Activated T-cell treated with anti-CD3 and anti-CD28 coated beads for 1 hour (primary cell): Measurements from ENCODE around the gene ARL6IP6.
"Not testable (repeated sequence)": the region's sequence is repeated elsewhere in the genome, so short reads cannot be mapped to it uniquely, and the experiment has no call there.

Experiments
- DNase-seq: peaks from one replicate; pipeline ENCODE4 v3.0.0-alpha.2; 2020; ENCODE audit warnings: low read depth

ARL6IP6 gene

GRCh38 chr2:152722639-152723038, 4.2 kb downstream of the ARL6IP6 start:
- DNase-seq: not testable (repeated sequence)

GRCh38 chr2:152723918-152724317, 5.5 kb downstream of the ARL6IP6 start:
- no peak for DNase-seq

- no peak for DNase-seq
These were observed 11.4 kb downstream of the ARL6IP6 start for GRCh38 chr2:152729844-152730243.

- no peak for DNase-seq
These were observed 12.3 kb downstream of the ARL6IP6 start for GRCh38 chr2:152730591-152731333.

DNA sequence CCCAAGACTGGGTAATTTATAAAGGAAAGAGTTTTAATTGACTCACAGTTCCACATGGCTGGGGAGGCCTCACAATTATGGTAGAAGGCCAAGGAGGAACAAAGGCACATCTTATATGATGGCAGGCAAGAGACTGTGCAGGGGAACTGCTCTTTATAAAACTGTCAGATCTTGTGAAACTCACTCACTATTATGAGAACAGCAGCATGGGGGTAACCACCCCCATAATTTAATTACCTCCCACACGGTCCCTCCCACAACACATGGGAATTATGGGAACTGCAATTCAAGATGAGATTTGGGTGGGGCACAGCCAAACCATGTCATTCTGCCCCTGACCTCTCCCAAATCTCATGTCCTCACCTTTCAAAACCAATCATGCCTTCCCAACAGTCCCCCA, 19.1 kb downstream of the ARL6IP6 start:
- DNase-seq: not testable (repeated sequence)

- no peak for DNase-seq
These were observed 20.0 kb downstream of the ARL6IP6 start for GRCh38 chr2:152738438-152738837.

GRCh38 chr2:152739705-152740104, 21.3 kb downstream of the ARL6IP6 start:
- not testable (repeated sequence) for DNase-seq

- DNase-seq: no peak
These were observed 22.4 kb downstream of the ARL6IP6 start for GRCh38 chr2:152740743-152741328.

- no peak for DNase-seq
These were observed 24.6 kb downstream of the ARL6IP6 start for GRCh38 chr2:152743002-152743401.

DNA sequence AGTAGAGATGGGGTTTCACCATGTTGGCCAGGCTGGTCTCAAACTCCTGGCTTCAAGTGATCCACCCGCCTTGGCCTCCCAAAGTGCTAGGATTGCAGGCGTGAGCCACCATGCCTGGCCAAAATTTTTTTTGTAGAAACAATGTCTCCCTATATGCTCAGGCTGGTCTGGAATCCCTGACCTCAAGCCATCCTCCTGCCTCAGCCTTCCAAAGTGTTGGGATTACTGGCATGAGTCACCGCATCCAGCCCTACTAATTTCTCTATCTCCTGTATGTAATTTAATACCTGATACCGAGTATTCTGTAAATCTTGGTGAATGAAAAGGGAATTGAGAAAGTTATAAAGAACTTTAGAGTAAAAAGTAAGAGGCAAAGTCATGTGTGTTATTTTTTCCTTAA, 29.3 kb downstream of the ARL6IP6 start:
- DNase-seq: not testable (repeated sequence)

- DNase-seq: no peak
These were observed 36.6 kb downstream of the ARL6IP6 start for GRCh38 chr2:152755029-152755428.

DNA sequence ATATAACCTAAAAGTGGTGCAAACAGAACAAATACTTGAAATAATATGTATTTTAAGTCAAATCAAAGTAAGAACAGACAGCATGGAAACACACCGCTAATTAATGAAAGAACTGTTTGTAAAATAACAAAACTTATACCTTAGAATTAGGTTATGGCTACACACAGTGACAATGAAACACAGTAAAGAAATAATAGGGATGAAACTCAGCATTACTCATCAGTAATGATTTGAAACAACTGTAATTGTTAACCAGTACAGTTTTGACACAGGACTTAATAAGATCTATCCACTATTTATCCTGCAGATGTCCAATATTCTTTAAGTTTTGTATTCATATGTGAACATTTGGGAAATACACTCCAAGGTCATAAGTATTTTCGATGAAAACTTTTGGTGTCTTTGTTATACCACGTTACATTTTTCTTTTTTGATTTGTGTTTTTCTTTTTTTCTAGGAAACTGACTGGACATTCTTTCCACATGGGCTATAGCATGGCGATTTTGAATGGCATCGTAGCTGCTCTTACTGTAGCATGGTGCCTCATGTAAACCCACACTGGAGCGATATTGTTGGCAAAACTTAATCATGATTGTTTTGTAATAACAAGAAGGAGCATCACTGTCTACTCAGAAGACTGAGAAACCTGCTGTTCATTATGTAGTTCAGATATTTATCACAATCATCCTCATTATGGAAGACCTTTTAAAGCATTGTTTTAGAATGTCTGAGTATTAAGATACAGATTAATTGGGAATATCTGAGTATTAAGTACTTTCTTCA, 41.1 kb downstream of the ARL6IP6 start:
- no peak for DNase-seq

- no peak for DNase-seq
These were observed 42.8 kb downstream of the ARL6IP6 start for GRCh38 chr2:152761214-152761613.

DNA sequence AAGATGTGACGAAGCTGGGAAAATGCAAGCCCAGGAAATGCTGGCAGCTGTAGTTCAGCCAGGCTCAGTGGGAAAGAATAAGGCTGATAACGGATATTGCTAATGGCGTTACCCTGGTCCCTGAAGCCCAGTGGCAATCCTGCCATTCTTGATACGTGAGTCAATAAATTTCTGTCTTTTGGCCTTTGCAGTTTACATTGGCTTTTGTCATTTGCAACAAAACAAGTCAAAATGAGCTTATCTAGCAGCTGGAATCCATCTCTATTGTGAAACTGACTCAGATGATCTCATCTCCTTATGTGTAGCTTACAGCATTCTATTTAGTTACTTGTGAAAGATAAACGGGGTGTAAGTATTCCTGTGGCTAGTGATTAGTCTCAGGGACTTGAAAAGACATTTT, 43.8 kb downstream of the ARL6IP6 start:
- DNase-seq: no peak

- not testable (repeated sequence) for DNase-seq
These were observed 44.8 kb downstream of the ARL6IP6 start for GRCh38 chr2:152763208-152763607.

DNA sequence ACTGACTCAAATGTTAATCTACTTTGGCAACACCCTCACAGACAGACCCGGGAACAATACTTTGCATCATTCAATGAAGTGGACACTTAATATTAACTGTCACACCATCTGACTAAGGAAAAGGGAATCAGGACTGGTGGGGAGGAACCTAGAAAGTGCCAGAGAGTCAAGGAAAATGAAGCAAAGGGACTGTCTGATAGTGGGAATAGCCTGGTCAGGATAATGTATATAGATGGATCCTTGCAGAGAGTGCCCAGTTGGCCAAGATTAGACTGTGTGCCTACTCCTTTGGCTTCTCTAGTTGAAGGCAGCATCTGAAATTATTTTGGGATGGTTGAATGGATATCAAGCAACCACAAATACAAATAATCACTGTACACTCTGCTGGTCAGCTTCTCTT, 45.2 kb downstream of the ARL6IP6 start:
- DNase-seq: no peak

- DNase-seq: no peak
These were observed 48.5 kb downstream of the ARL6IP6 start for GRCh38 chr2:152766928-152767327.

DNA sequence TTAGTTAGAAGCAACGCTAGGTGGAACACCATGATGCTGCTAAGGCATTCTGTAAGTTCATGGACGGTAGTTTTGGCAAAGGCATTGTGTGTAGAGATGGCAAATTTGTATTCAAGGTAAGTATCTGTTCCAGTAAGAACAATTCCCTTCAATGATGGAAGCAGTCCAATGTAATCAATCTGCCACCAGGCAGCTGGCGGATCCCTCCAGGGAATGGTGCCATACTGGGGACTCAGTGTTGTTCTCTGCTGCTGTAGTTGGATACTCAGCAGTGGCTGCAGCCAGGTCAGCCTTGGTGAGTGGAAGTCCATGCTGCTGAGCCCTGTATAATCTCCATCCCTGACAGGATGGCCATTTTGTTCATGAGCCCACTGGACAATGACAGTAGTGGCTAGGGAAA, 62.8 kb downstream of the ARL6IP6 start:
- DNase-seq: no peak

DNA sequence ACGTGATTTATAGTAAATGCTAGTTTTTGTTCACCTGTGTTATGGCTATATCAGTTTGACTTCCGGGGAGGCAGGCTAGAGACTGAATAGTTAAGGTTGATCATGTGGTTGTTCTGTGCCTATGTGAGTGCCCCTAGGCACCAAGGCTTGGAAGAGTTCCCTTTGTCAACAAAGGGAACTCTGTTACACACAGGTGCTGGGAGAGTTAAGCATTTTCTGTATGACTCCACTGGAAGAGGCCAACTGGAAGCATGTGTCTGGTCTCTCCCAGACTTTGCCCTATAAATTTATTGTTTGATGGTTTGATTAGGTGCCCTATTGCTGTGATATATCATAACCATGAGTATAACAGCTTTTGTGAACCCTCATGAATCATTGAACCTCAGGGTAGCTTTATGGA, 63.8 kb downstream of the ARL6IP6 start:
- DNase-seq: no peak

DNA sequence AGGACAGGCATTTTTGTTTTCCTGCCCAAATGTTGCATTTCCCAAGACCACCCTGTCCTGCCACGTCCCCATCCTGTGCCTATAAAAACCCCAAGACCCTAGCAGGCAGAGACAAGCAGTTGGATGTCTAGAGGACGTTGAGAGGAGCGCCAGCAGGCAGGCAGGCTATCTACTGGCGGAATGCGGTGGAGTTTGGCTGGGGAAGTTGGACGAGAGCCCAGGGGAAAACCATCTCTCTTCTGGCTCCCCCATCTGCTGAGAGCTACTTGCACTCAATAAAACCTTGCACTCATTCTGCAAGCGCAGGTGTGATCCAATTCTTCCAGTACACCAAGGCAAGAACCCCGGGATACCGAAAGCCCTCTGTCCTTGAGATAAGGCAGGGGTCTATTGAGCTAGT, 72.5 kb downstream of the ARL6IP6 start:
- no peak for DNase-seq

DNA sequence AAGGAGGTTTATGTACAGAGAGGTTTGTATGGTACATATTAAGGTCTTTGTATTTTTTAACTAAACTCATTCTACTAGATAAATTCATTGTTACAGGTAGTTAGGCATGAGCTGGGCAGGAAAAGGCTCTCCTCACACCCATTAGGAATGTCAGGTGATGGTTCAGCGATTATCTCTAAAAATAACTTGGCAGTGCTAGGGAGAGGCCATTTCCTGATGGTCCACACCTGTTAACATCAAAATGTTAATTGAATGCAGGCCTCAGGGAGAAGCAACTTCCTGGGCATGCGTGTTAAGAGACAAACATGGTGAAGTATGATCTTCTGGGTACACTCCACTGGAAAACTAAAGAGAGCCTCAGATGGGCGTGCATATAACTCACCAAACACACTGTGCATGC, 73.6 kb downstream of the ARL6IP6 start:
- DNase-seq: no peak

- no peak for DNase-seq
These were observed 74.6 kb downstream of the ARL6IP6 start for GRCh38 chr2:152792974-152793373.

DNA sequence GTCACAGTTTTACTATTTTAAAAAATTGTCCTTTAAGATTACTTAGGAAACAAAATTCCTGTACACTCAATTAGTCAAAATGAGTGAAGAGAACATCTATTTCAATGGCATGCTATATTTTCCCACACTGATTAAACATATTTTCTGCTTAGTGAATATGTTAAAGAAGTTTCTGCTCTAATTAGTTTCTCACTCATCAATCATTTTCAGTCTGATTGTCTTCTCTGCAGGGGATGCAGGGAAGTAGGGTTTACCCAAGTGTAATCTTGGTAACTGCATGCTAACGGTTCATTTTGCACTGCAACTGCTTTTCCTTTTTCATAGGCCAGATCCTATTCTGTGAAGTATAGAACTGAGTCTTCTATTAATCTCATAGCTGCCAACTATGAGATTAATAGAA, 78.5 kb downstream of the ARL6IP6 start:
- no peak for DNase-seq
